DND-41 (cell line): Measurements from ENCODE around the gene AFAP1.

ENCODE experiments used
- ATAC-seq: fragments of 200-7000 bp; cut with Tn5 transposase; 3 replicates; pipeline ENCODE4 v1.9.1; 2021; ENCODE audit warnings: low read depth; ENCODE audit not compliant: insufficient read depth
- DNase-seq: peaks from one replicate; pipeline ENCODE4 v3.0.0-alpha.2; 2020
- H2AFZ ChIP-seq: 2 replicates; pipeline ENCODE4 v1.6.0; 2012; ENCODE audit warnings: low read depth, low read length
- H3K27ac ChIP-seq: 2 replicates; pipeline ENCODE4 v1.5.1; 2012; ENCODE audit warnings: low read length, inconsistent platforms
- H3K27me3 ChIP-seq: fragments of 200-600 bp; sonication (generic); 2 replicates; pipeline ENCODE4 v1.6.0; 2012; ENCODE audit warnings: low read length, mild to moderate bottlenecking, inconsistent platforms; ENCODE audit not compliant: insufficient read depth, poor library complexity
- H3K36me3 ChIP-seq: 2 replicates; pipeline ENCODE4 v1.5.1; 2012; ENCODE audit warnings: low read length, inconsistent platforms; ENCODE audit not compliant: insufficient read depth
- H3K4me1 ChIP-seq: 2 replicates; pipeline ENCODE4 v1.5.1; 2012; ENCODE audit warnings: mild to moderate bottlenecking, low read length; ENCODE audit not compliant: insufficient read depth
- H3K4me2 ChIP-seq: 2 replicates; pipeline ENCODE4 v1.6.0; 2012; ENCODE audit warnings: mild to moderate bottlenecking, moderate library complexity, low read length, inconsistent platforms; ENCODE audit not compliant: insufficient read depth
- H3K4me3 ChIP-seq, 2 experiments: fragments of 200-600 bp in 1 of 2; shearing (Covaris generic) in 1 of 2; 2 replicates each; pipeline ENCODE4 v1.5.1; 2012 to 2016; ENCODE audit warnings: inconsistent platforms in 2 of 2, low read length in 2 of 2, mild to moderate bottlenecking in 2 of 2, low read depth in 1 of 2, moderate library complexity in 1 of 2
- H3K79me2 ChIP-seq: 2 replicates; pipeline ENCODE4 v1.6.0; 2012; ENCODE audit warnings: low read length, inconsistent platforms; ENCODE audit not compliant: insufficient read depth
- H3K9ac ChIP-seq: 2 replicates; pipeline ENCODE4 v1.6.0; 2012; ENCODE audit warnings: low read depth, mild to moderate bottlenecking, inconsistent platforms, low read length, moderate library complexity
- H3K9me3 ChIP-seq: 2 replicates; pipeline ENCODE4 v1.5.1; 2012; ENCODE audit warnings: low read length, moderate library complexity, mild to moderate bottlenecking, inconsistent platforms; ENCODE audit not compliant: insufficient read depth, severe bottlenecking
- H4K20me1 ChIP-seq: 2 replicates; pipeline ENCODE4 v1.6.0; 2012; ENCODE audit warnings: low read length; ENCODE audit not compliant: insufficient read depth
- EZH2 ChIP-seq: IDR thresholded peaks from 3 replicates; pipeline ENCODE4 v1.6.1; 2012; ENCODE audit warnings: borderline replicate concordance, low read depth, mild to moderate bottlenecking, moderate library complexity, low read length, inconsistent platforms; ENCODE audit not compliant: severe bottlenecking
- TF ChIP-seq, protein P1 (sequence below): IDR thresholded peaks from 2 replicates; pipeline ENCODE4 v1.5.1; 2012; ENCODE audit warnings: borderline replicate concordance, low read length, moderate library complexity, mild to moderate bottlenecking; ENCODE audit not compliant: poor library complexity, severe bottlenecking; ENCODE audit errors: extremely low read depth

The AFAP1 gene

DNA sequence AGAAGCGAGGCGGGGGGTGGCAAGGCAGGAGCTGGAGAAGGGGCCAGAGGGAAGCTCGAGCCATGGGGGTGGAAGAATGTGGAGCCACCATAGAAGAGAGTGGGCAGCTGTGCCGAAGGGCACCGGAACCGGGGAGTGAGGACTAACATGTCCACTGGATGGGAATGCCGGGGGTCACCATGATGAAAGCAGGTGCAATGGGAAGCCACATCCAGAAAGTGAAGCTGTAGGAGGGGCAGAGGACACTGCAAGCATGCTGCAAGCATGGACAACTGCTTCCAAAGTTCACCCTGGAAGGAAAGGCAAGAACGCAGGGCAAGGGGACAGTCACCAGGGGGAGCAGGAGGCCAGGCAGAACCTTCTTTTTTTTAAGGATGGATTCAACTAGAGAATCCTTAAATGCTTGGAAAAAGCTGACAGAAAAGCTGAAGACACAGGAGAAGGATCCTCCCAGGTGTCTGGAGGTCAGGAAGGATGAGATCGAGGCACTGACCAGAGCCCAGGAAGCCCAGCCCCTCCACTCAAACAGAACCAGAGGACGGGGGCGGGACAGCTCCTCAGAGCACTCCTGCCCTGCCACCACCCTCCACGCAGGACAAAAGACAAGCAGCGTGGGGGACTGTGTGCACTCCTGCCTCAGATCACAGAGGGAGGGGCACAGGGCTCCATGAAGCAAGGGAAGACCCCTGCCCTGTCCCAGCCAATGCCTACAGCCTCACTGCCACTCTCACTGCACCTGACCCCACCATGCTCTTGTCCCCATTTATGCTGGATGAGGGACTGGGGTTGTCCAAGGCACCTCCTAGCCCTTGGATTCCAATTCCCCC, 169.2 kb downstream of the AFAP1 start:
- H3K4me2 ChIP-seq: no peak overlapping the region
- no peak overlapping the region for H2AFZ ChIP-seq
- no peak for DNase-seq
- H4K20me1 ChIP-seq: no peaks in the 10 kb centered on the region; the same call in 1 of the 2 replicates
- no peaks in the 10 kb centered on the region for H3K4me1 ChIP-seq
- ATAC-seq: no peak
- H3K27ac ChIP-seq: no peak overlapping the region
- no peaks in the 10 kb centered on the region for H3K9me3 ChIP-seq
- no peak overlapping the region for H3K4me3 ChIP-seq
- H3K36me3 ChIP-seq: no peaks in the 10 kb centered on the region
- H3K27me3 ChIP-seq: peaks cover 15% of the 10 kb centered on the region
- H3K9ac ChIP-seq: no peak overlapping the region
- no peak for TF ChIP-seq EZH2
- TF ChIP-seq, protein P1, sequence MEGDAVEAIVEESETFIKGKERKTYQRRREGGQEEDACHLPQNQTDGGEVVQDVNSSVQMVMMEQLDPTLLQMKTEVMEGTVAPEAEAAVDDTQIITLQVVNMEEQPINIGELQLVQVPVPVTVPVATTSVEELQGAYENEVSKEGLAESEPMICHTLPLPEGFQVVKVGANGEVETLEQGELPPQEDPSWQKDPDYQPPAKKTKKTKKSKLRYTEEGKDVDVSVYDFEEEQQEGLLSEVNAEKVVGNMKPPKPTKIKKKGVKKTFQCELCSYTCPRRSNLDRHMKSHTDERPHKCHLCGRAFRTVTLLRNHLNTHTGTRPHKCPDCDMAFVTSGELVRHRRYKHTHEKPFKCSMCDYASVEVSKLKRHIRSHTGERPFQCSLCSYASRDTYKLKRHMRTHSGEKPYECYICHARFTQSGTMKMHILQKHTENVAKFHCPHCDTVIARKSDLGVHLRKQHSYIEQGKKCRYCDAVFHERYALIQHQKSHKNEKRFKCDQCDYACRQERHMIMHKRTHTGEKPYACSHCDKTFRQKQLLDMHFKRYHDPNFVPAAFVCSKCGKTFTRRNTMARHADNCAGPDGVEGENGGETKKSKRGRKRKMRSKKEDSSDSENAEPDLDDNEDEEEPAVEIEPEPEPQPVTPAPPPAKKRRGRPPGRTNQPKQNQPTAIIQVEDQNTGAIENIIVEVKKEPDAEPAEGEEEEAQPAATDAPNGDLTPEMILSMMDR: peak; percentile 66
- H3K79me2 ChIP-seq: no peaks in the 10 kb centered on the region

DNA sequence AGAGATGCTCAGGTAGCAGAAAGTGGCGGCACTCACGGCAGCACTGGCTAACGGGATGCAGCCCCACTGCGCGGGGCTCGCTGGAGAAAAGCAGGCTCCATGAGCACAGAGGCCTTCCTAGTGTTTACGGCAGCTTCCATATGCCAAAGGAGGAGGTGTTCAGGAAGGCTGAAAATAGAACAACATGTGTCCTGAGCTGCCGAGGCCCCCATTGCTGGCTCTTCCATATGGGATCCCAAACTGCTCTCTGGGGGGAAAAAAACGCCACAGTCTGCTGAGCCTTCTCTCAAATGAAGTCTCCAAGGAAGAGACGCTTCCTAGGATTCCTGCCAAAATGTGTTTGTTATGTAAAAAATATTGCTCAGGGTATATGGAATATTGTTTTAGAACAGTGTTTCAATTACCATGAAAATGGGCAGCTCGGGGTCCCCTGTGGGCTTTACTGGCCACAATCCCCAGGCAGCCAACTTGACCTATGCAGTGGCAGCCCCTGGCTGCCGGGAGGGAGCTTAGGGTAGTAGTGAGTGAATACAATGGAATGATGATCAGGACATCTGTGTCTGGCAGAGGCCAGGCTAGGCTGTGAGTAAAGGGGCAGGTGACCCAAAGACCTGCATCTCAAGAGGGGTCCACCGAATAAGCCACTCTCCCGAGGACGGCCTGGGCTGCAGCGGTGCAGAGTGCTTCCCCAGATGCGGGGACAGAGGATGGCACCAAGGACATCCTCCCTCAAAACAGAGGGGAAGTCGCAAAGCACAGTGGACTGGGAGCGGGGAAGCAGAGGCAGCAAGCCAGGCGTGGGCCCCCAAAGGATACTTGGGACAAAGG, 170.1 kb downstream of the AFAP1 start:
- Histone ChIP-seq H3K27ac (no peak overlapping the region), H2AFZ (no peak overlapping the region), H3K36me3 (no peaks in the 10 kb centered on the region)

DNA sequence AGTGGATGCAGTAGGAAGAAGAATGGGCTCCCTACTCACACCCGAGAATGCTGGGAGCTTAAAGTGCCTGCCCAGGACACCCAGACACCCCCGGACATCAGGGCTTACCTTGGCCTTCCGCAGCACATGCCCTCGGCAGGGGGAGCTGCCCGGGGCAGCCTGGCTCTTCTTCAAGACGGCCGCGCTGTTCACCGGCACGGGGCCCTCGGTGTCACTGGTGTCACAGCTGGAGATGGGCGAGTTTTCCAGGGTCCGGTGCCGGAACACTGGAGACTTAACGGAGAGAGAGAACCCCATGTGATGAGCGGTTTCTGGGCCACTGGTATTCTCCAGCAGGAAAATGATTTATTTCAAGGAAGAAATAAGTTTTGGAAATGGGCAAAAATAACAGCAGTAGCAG, 170.9 kb downstream of the AFAP1 start:
- no peak for ATAC-seq
- no peak overlapping the region for H3K4me2 ChIP-seq
- no peaks in the 10 kb centered on the region for H3K79me2 ChIP-seq
- H3K9me3 ChIP-seq: no peaks in the 10 kb centered on the region
- no peak overlapping the region for H2AFZ ChIP-seq
- H3K27me3 ChIP-seq: peaks cover 12% of the 10 kb centered on the region
- H3K4me1 ChIP-seq: no peaks in the 10 kb centered on the region
- TF ChIP-seq EZH2: no peak
- TF ChIP-seq, protein P1: no peak
- H3K9ac ChIP-seq: no peak overlapping the region
- no peak overlapping the region for H3K4me3 ChIP-seq
- DNase-seq: no peak
- H3K36me3 ChIP-seq: no peaks in the 10 kb centered on the region
- H3K27ac ChIP-seq: no peak overlapping the region
- no peaks in the 10 kb centered on the region; the same call in 1 of the 2 replicates for H4K20me1 ChIP-seq

More for the DNA sequence above, 170.1 kb downstream of the AFAP1 start:
- DNase-seq: no peak
- Histone ChIP-seq H3K9me3 (no peaks in the 10 kb centered on the region), H3K4me1 (no peaks in the 10 kb centered on the region), H3K9ac (no peak overlapping the region), H3K79me2 (no peaks in the 10 kb centered on the region), H3K27me3 (peaks cover 12% of the 10 kb centered on the region), H4K20me1 (no peaks in the 10 kb centered on the region; the same call in 1 of the 2 replicates), H3K4me3 (no peak overlapping the region), H3K4me2 (no peak overlapping the region)
- TF ChIP-seq, protein P1: no peak
- no peak for TF ChIP-seq EZH2
- ATAC-seq: no peak
